Lung (tissue), 12 donors: ENCODE results near the gene SMC1A. TPM values are rescaled to one million over a fixed set of nuclear protein-coding genes. Genes with fewer than 3 reads are reported as not detected.

Experiments
- ATAC-seq: fragments of 200-7000 bp; cut with Tn5 transposase; one replicate; pipeline ENCODE4 v1.9.1; 2020; ENCODE audit warnings: moderate number of reproducible peaks; ENCODE audit not compliant: insufficient read depth, low FRiP score
- DNase-seq, 3 donors: peaks; one replicate each; pipeline ENCODE4 v3.0.0-alpha.2; 2013 to 2017
- H3K27ac ChIP-seq, 2 donors: one replicate each; pipeline ENCODE4 v1.5.1; 2013; ENCODE audit warnings: mild to moderate bottlenecking in 2 of 2, moderate library complexity in 2 of 2, control low read depth in 1 of 2, inconsistent platforms in 1 of 2, low read depth in 1 of 2, low read length in 1 of 2
- H3K27me3 ChIP-seq, 3 donors: one replicate each; pipeline ENCODE4 v1.5.1; 2013; ENCODE audit warnings: low read length in 2 of 3; ENCODE audit not compliant: control insufficient read depth in 3 of 3, insufficient read depth in 3 of 3
- H3K36me3 ChIP-seq, 4 donors: one replicate each; pipeline ENCODE4 v1.5.1; 2013; ENCODE audit warnings: low read length in 4 of 4, mild to moderate bottlenecking in 1 of 4, moderate library complexity in 1 of 4; ENCODE audit not compliant: control insufficient read depth in 4 of 4, insufficient read depth in 4 of 4
- H3K4me1 ChIP-seq, 5 donors: one replicate each; pipeline ENCODE4 v1.5.1; 2013; ENCODE audit warnings: low read length in 5 of 5, mild to moderate bottlenecking in 2 of 5, moderate library complexity in 1 of 5; ENCODE audit not compliant: control insufficient read depth in 5 of 5, insufficient read depth in 5 of 5
- H3K4me3 ChIP-seq: one replicate; pipeline ENCODE4 v1.5.1; 2013; ENCODE audit warnings: mild to moderate bottlenecking, control low read depth, moderate library complexity
- H3K9ac ChIP-seq, 2 donors: one replicate each; pipeline ENCODE4 v1.5.1; 2013; ENCODE audit warnings: low read length in 2 of 2, control low read depth in 1 of 2; ENCODE audit not compliant: insufficient read depth in 1 of 2
- H3K9me3 ChIP-seq, 4 donors: one replicate each; pipeline ENCODE4 v1.5.1; 2013; ENCODE audit warnings: low read length in 3 of 4, mild to moderate bottlenecking in 1 of 4, moderate library complexity in 1 of 4; ENCODE audit not compliant: control insufficient read depth in 4 of 4, insufficient read depth in 3 of 4
- WGBS, 2 donors: extraction: QIAGEN DNeasy Blood & Tissue Kit; methylation state at CpG; one replicate each; pipeline ENCODE4 v1.1.7; 2013; 5-methylcytosine and 5-hydroxymethylcytosine counted together
- polyA plus RNA-seq, 2 donors: library from polyadenylated mRNA; stranded (reverse); fragments of 200-250 nt; gene quantifications; one replicate each; pipeline ENCODE4 v1.2.1, GENCODE V29; 2013
- total RNA-seq, 2 donors: library from RNA; depleted of rRNA in 1 of 2; stranded (reverse); fragments of >200 nt in 1 of 2; gene quantifications; one replicate each; pipeline ENCODE4 v1.2.1, GENCODE V29; 2014 to 2021
- TF ChIP-seq, protein P1 (sequence below): IDR thresholded peaks from 2 replicates; pipeline ENCODE4 v1.5.1; 2012; ENCODE audit warnings: mild to moderate bottlenecking; ENCODE audit errors: control extremely low read depth, extremely low read depth
- donor health status: control.
- donor health status: control.
- donor health status: Bipolar disorder and iron deficiency.
- donor health status: healthy.
- donor health status: DM: yes; HTN: yes; CAD: no.

The SMC1A gene
- total and polyA plus RNA-seq, 4 donors: 11.2 to 56.2 (median 22.4) TPM

DNA sequence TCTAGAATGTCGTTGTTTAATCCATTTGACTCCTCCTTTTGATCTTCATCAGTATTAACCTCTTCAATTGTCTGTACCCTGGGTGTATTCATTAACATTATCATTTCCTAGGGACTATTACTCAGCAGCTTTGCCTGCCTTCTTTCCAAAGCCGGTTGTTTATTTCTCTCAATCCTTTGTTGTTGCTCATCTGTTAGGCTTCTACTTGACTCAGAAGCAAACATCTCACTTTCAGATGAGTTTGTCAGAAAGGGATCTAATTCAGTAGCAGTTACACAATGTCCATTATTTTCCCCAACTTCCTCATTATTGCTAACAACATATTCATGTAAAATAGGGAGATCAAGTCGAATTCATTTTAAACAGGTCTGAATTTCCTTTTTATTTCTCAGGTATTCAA is 33.8 kb upstream of the SMC1A start:
- no peaks in the 10 kb centered on the region for H3K9me3 ChIP-seq
- no peak for ATAC-seq
- no peak overlapping the region for H3K27ac ChIP-seq
- TF ChIP-seq, protein P1, sequence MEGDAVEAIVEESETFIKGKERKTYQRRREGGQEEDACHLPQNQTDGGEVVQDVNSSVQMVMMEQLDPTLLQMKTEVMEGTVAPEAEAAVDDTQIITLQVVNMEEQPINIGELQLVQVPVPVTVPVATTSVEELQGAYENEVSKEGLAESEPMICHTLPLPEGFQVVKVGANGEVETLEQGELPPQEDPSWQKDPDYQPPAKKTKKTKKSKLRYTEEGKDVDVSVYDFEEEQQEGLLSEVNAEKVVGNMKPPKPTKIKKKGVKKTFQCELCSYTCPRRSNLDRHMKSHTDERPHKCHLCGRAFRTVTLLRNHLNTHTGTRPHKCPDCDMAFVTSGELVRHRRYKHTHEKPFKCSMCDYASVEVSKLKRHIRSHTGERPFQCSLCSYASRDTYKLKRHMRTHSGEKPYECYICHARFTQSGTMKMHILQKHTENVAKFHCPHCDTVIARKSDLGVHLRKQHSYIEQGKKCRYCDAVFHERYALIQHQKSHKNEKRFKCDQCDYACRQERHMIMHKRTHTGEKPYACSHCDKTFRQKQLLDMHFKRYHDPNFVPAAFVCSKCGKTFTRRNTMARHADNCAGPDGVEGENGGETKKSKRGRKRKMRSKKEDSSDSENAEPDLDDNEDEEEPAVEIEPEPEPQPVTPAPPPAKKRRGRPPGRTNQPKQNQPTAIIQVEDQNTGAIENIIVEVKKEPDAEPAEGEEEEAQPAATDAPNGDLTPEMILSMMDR: no peak
- no peak overlapping the region for H3K9ac ChIP-seq
- WGBS, 2 donors: 39 to 49% methylated on average over 3 of the region's 3 CpGs
- no peak for DNase-seq
- H3K4me1 ChIP-seq: no peaks in the 10 kb centered on the region
- H3K27me3 ChIP-seq: peaks cover 3 to 35% (median 21%) of the 10 kb centered on the region in 3 donors
- no peak overlapping the region for H3K4me3 ChIP-seq
- H3K36me3 ChIP-seq: no peaks in the 10 kb centered on the region

DNA sequence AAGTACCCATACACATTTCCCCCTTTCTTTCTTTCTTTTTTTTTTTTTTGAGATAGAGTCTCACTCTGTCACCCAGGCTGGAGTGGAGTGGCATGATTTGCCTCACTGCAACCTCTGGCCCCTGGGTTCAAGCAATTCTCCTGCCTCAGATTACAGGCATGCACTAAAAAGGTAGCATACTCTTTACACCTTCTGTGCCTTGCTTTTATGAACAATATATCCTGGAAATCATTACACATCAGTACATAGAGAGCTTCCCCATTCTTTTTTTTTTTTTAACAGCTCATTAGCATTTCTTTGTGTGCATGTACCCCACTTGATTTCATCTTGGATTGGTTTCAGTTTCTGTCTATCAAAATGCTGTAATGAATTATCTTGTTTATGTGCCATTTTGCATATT is 30.4 kb upstream of the SMC1A start:
- Histone ChIP-seq H3K36me3 (no peaks in the 10 kb centered on the region), H3K9me3 (no peaks in the 10 kb centered on the region), H3K4me1 (no peaks in the 10 kb centered on the region), H3K27ac (no peak overlapping the region), H3K4me3 (no peak overlapping the region), H3K9ac (no peak overlapping the region), H3K27me3 (peaks cover 3 to 30% (median 18%) of the 10 kb centered on the region in 3 donors)
- no peak for DNase-seq
- TF ChIP-seq, protein P1: no peak
- no peak for ATAC-seq

DNA sequence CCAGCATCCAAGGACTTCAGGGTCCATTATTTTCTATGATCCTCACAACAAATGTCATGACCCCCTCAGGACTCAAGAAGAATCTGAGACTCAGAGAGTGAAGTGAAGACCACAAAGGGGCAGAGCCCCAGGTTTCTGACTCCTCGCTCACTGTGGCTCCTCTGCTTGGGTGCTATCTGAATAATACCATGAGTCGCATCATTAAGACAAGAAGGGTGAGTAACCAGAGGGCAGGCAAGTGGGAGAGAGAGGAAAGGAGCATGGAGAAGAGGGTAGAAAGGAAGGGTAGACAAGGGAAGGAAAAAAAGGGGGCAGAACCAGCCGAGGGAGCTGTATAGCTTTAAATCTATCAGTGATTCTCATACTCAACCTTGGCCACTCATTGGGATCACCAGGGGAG is 27.2 kb upstream of the SMC1A start:
- Histone ChIP-seq H3K9ac (no peak overlapping the region), H3K9me3 (no peaks in the 10 kb centered on the region), H3K4me1 (no peaks in the 10 kb centered on the region), H3K27ac (no peak overlapping the region), H3K27me3 (peaks cover 0 to 21% (median 20%) of the 10 kb centered on the region in 3 donors), H3K4me3 (no peak overlapping the region), H3K36me3 (no peaks in the 10 kb centered on the region)
- ATAC-seq (no peak), DNase-seq (no peak)
- TF ChIP-seq, protein P1: no peak
- WGBS, 2 donors: 80 to 91% methylated on average over 3 of the region's 3 CpGs

DNA sequence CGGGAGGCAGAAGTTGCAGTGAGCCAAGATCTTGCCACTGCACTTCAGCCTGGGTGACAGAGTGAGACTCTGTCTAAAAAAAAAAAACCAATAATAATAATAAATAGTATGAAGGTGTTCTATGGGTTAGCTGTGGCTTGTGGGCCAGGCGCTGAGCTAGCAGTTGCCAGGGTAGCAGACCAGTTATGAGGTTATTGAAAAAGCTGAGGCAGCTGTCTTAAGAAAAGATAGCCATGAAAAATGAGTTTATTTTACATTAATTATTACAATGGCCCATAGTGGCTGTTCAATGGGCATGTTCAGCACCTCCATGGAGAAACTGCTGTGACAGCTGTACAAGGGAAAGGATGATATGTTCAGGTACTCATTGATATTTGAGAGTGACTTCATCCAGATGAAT is 25.0 kb upstream of the SMC1A start:
- no peaks in the 10 kb centered on the region for H3K4me1 ChIP-seq
- TF ChIP-seq, protein P1: no peak
- H3K27me3 ChIP-seq: peaks cover 0 to 25% (median 20%) of the 10 kb centered on the region in 3 donors
- no peaks in the 10 kb centered on the region for H3K36me3 ChIP-seq
- H3K9ac ChIP-seq: no peak overlapping the region
- H3K9me3 ChIP-seq: no peaks in the 10 kb centered on the region
- no peak overlapping the region for H3K4me3 ChIP-seq
- DNase-seq: no peak
- no peak for ATAC-seq
- WGBS, 2 donors: 83 to 90% methylated on average over 2 of the region's 2 CpGs
- no peak overlapping the region for H3K27ac ChIP-seq
